Esophagus squamous epithelium (tissue), 4 donors: Measurements from ENCODE around the gene RAPGEF1.

Source experiments
- POLR2A ChIP-seq, 4 donors: fragments of 450-650 bp; IDR thresholded peaks; one replicate each; pipeline ENCODE4 v1.6.1; 2017; ENCODE audit warnings: antibody characterized with exemption in 4 of 4, mild to moderate bottlenecking in 4 of 4, moderate library complexity in 3 of 4
- TF ChIP-seq, protein P1 (sequence below), 6 experiments: fragments of 450-650 bp in 4 of 6; fragments of 200-600 bp in 2 of 6; sonication (generic) in 2 of 6; IDR thresholded peaks; one replicate each; pipeline ENCODE4 v1.5.1; 2016 to 2019; ENCODE audit warnings: antibody characterized with exemption in 6 of 6, mild to moderate bottlenecking in 4 of 6, moderate library complexity in 4 of 6

GRCh38 chr9:131651599-131651998 lies 88.3 kb downstream of the RAPGEF1 start:
- TF ChIP-seq, protein P1, sequence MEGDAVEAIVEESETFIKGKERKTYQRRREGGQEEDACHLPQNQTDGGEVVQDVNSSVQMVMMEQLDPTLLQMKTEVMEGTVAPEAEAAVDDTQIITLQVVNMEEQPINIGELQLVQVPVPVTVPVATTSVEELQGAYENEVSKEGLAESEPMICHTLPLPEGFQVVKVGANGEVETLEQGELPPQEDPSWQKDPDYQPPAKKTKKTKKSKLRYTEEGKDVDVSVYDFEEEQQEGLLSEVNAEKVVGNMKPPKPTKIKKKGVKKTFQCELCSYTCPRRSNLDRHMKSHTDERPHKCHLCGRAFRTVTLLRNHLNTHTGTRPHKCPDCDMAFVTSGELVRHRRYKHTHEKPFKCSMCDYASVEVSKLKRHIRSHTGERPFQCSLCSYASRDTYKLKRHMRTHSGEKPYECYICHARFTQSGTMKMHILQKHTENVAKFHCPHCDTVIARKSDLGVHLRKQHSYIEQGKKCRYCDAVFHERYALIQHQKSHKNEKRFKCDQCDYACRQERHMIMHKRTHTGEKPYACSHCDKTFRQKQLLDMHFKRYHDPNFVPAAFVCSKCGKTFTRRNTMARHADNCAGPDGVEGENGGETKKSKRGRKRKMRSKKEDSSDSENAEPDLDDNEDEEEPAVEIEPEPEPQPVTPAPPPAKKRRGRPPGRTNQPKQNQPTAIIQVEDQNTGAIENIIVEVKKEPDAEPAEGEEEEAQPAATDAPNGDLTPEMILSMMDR (IDR thresholded peaks at IDR 0.05): no peak
- TF ChIP-seq POLR2A (IDR thresholded peaks at IDR 0.05): no peak
